SKM-1 (cell line): Measurements from ENCODE around the gene PEF1.

Source experiments
- DNase-seq: peaks from one replicate; lab custom pipeline; 2025; ENCODE audit not compliant: unreplicated experiment; lab: John Stamatoyannopoulos, UW

PEF1 gene

DNA sequence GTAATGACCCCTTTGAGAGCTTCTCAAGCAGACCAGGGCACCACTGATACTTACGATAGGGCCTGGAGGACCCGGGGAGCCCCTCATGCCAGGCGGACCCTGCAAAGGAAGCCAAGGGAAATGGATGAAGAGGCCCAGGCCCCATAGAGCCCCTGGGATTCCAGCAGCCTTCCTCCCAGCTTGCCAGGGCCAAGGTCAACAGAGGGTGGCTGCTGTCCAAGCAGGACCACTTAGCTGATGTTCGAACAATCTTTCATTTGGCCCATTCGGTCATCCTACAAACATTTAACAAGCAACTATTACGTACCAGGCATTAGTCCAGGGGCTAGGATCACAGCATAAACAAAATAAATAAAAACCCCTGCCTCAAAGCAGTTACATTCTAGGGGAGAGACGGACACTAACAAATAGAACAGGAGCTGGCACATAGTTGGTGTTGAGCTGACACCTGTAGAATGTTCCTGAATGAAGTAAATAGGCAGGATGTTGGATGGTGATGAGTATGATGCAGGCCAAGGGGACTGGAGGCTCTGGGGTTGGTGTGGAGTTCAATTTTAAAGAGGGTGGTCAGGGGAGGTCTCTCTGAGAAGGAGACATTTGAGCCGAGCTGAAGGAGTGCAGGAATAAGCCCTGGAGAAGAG lies 27.0 kb upstream of the PEF1 start:
- DNase-seq: no peak

GRCh38 chr1:31671147-31671546 lies 26.5 kb upstream of the PEF1 start:
- DNase-seq: no peak

GRCh38 chr1:31670593-31670964 lies 25.9 kb upstream of the PEF1 start:
- DNase-seq: no peak

DNA sequence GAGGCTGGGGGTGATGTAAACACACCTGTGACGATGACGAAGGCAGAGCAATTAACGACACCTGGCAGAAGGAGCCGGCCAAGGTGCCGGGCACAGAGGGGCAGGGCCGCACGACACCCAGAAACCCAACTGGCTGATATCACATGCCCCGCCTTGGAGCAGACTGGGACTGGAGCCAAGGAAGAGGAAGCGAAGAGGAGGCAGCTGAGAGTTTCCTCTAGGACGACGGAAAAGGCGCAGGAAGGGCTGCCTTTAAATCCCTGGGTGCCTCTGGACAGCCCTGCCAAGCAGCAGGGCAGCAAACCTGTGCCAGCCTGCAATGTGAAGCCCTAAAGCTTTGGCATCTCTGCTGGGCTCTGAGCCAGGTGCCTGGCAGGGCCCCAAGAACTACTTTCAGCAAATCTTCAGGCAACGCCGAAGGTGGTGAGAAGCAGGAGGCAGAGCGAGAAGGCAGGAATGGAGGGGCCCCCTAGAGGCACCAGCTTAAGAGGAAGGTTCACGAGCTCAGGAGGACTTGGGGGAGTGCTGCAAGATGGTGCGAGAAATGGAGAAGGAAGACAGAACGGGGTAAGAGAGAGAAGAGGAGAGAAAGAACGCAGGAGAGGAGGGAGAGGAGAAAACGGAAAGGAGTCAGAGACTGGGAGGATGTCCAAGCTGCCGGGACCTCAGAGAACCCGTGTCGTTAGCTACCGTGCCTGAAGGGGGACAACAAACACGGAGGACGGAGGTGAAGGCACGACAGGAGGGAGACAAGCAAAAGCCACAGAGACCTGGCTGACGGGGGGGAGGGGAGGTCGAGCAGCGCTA lies 25.3 kb upstream of the PEF1 start:
- DNase-seq: no peak

DNA sequence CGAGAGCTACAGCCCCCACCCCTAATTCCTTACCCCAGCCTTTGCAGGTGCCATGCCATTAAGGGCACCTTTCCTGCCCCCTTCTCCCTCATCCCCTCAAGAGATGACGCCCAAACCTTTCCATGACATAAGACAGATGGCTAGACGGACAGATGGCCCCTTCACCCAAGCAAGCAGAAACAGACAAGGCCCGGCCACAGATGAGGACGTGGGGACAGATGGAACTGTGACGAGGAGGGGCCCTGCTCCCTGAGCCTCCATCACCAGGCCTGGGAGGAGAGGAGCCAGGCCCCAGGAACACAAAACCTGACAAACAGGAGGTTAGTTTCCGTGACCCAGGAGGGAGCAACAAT lies 24.7 kb upstream of the PEF1 start:
- no peak for DNase-seq

GRCh38 chr1:31668303-31668883 lies 23.7 kb upstream of the PEF1 start:
- DNase-seq: no peak

- DNase-seq: no peak
Observed at GRCh38 chr1:31667065-31667785, 22.5 kb upstream of the PEF1 start.

DNA sequence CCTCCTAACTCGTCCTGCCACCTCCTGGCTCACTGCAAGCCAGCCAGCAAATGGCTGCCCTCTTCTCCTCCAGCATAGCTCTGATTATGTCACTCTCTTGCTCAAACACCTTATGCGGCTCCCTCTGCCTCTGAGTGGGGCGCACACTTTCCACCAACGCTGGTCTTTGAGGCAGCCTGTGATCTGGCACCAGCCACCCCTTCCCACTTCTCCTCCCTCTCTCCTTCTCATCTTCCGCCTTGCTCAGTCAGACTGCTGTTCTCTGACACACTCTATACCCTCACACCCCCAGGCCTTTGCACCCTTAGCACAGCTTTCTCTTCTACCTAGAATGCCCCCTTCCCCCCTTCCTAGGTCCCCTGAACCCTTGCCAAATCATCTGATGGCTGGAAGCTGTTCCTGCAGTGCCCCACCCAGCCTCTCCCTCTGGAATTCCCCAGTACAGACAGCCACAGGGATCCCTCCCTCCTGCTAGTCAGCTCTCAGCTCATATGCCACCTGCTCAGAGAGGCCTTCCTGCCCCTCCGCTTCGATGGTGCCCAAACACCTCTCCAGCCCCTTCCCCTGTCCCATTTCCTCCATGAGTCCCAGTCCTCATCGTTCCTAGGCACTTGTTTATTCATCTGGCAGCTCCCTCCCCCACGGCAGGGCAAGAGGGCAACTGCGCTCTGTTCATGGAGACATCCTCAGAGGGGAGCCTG lies 21.7 kb upstream of the PEF1 start:
- no peak for DNase-seq

DNA sequence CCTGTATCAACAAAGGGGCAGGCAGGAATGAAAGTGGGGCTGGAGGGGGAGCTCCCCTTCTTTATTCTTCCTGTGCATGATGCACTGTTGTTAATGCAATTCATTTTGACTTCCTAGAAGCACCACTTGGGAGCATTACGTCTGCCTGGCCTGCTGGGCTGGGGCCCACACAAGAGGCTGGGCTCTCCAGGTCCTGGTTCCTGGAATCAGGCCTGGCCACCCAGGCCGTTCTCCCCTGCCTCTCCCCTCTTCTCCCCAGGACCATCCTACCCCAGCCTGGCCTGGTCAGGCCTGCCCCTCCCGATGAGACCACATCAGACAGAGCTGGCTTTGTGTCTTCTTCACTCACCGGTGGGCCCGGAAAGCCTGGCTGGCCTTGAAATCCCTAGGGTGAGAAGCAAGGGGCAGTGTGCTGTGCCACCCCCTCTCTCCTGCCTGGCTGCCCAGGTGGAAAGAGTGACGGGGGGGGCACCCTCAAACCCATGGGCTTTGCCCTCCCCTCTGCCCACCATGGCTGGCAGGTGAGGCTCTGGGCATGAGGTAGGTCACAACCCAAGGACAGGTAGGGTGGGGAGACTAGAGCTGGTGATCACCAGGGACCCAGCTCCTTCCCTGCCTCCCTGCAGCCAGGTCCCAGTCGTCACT lies 20.7 kb upstream of the PEF1 start:
- DNase-seq: no peak

DNA sequence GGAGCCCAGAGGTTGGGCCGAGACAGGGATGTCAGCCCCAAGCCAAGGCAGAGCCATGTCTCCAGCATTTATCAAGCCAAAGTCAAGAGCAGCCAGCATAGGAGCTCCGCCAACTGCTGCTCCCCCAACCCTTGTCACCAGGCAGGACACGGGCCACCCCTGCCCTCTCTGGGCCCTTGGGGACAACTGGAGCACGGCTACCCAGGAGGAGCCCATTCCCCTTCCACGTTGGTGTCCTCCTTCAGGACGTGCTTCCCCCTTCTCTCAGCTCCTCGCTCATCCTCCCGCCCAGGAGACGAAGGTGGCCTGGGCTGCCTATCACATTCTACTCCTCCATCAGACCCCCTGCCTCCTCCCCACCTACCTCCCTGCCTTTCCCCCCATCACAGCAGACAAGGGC lies 19.9 kb upstream of the PEF1 start:
- DNase-seq: no peak

DNA sequence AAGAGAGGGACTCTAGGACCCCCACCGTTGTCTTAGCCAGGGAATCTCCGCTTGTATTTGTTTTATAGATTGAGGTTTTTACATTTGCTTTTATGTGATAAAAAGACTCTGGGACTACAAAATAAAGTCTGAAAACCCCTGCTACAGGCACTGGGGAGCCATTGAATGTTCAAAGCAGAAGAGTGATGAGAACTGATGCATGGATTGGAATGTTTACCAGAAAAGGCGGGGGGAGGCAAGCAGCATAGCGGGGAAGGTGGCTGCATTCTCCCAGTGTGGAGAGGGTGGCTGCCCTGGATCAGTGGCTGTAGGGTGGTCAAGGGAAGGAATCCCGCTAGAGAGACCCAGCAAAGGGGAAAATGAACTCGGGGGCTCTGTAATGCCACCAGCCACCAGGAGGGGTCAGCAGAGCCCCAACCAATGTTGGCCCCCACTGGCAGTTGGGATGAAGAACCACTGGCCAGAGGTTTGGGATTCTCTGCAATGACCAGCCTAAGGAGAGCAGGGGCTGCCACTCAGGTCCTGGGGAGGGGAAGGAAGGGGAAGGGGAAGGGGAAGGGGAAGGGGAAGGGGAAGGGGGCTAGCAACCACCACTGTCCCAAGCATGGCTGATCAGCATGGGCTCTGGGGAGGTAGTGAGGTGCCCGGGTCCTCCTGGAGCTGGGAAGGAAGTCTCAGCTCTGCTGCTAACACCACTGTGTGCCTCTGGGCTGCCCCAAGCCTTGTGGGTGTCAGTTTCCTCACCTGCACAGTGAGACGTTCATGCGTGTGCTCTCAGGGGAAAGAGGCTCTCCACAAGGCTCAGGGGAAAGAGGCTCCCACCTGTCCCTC lies 19.2 kb upstream of the PEF1 start:
- no peak for DNase-seq

DNA sequence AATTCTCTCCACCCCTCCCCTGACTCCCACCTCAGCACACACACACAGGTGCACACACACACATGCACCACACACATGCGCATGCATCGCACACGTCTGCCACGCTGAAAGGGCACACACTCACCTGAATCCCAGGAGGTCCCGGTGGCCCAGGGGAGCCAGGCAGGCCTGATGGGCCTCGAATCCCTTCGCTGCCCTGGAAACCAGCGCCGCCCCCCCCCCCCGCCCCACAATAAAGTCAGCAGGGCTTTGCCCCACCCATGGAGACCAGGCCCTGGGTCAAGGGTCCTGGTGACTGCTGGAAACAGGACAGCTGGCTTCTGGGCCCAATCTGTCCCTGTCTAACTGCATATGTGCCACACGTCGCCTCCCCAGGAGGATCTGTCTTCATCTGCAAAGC lies 17.8 kb upstream of the PEF1 start:
- DNase-seq: no peak

- DNase-seq: no peak
Observed at GRCh38 chr1:31661856-31662255, 17.2 kb upstream of the PEF1 start.

DNA sequence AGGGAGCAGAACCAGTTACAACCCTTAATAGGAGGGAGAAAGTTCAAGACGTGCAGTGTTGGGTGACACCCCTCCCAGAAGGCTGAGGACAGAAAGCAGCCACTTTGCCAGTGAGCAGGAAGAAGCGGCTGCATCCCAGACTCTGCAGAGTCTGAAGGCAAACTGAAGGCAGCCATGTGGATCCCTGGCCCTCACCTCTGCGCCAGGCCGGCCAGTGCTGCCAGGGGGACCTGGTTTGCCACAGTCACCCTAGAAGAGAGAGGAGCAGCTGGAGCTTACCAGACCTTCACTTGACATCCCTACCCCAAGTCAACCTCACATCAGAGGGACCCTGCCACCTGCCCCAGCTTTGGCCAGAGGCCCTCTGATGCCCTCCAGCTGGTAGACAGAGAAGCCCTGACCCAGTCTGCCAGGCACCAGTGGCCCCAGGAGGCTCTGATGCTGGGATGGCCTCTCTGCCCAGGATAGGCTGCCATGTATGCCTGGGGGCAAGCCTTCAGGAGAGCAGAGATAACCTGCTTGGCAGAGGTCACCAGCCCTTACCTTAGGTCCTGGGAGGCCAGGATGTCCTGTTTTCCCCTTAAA lies 16.3 kb upstream of the PEF1 start:
- no peak for DNase-seq

- DNase-seq: no peak
Observed at GRCh38 chr1:31659889-31660288, 15.2 kb upstream of the PEF1 start.

DNA sequence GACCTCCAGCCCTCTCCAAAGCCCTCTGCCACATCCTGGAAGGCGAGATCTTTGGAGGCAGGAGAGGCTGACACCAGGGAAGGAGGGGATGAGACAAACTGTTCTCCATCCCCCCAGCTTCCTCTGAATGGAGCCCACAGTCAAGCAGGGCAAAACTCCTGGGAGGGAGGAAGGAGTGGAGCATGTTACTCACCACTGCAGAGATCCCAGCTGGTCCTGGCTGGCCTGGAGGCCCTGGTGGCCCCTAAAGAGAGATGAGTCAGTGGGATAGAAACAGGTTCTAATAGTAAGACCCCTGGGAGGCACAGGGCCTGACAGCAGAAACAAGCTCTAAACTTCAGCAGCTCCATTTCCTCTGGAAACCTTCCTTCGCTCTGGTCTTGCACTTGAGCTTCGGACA lies 14.0 kb upstream of the PEF1 start:
- DNase-seq: no peak

- peak; percentile 34 for DNase-seq
Observed at GRCh38 chr1:31657972-31658510, 13.4 kb upstream of the PEF1 start.

GRCh38 chr1:31657020-31657804 lies 12.5 kb upstream of the PEF1 start:
- DNase-seq: no peak

DNA sequence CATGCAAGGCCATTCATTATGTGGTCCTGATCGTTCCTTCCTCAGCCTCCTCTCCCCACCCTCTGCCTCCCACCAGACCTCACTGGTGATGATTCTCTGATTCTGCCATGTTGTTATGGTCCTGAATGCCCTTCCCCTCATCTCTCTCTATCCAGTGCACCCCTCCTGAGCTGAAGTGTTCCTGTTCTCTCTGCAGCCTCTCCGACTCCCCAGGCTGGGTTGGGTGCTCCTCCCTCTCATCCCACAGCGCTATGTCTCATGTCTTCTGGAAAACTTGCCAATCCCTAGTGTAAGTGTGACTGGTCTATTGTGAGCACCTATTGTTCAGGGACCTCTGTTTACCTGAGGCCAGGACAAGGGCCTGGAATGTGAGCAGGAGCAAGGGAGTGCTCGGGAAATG lies 11.1 kb upstream of the PEF1 start:
- DNase-seq: no peak
